ENCODE results near the gene KRTAP10-6.
"Not testable (repeated sequence)": the region's sequence is repeated elsewhere in the genome, so short reads cannot be mapped to it uniquely, and the experiment has no call there.

KRTAP10-6 gene

GRCh38 chr21:44594406-44594916, 2.2 kb upstream of the KRTAP10-6 start:
- TF ChIP-seq ZNF8 (CRISPR knock-in tag; IDR thresholded peaks at IDR 0.05) (no peak), PATZ1 (CRISPR knock-in tag; IDR thresholded peaks at IDR 0.05; ENCODE audit: borderline replicate concordance) (no peak), SNAI2 (CRISPR knock-in tag; IDR thresholded peaks at IDR 0.05) (no peak), TOX (CRISPR knock-in tag; IDR thresholded peaks at IDR 0.05; ENCODE audit: borderline replicate concordance) (no peak), ZNF565 (CRISPR knock-in tag; conservative IDR thresholded peaks at IDR 0.05; ENCODE audit: low read depth) (no peak), ESRRG (CRISPR knock-in tag; IDR thresholded peaks at IDR 0.05) (no peak), OSR1 (CRISPR knock-in tag; IDR thresholded peaks at IDR 0.05) (no peak), ZNF70 (CRISPR knock-in tag; IDR thresholded peaks at IDR 0.05) (no peak), TSHZ2 (CRISPR knock-in tag; IDR thresholded peaks at IDR 0.05) (no peak), GLIS3 (CRISPR knock-in tag; IDR thresholded peaks at IDR 0.05) (no peak), CSDC2 (CRISPR knock-in tag; IDR thresholded peaks at IDR 0.05) (no peak)
- ATAC-seq: no peak

- ATAC-seq: no peak
Measured at GRCh38 chr21:44593598-44594405, 1.5 kb upstream of the KRTAP10-6 start.

GRCh38 chr21:44591801-44592130, 539 bp downstream of the KRTAP10-6 start:
- not testable (repeated sequence) for ATAC-seq

More at GRCh38 chr21:44593598-44594405, 1.5 kb upstream of the KRTAP10-6 start:
- TF ChIP-seq TOX (CRISPR knock-in tag; IDR thresholded peaks at IDR 0.05; ENCODE audit: borderline replicate concordance) (no peak), PATZ1 (CRISPR knock-in tag; IDR thresholded peaks at IDR 0.05; ENCODE audit: borderline replicate concordance) (no peak), ZC3H10 (CRISPR knock-in tag; IDR thresholded peaks at IDR 0.05) (no peak), TCF4 (CRISPR knock-in tag; IDR thresholded peaks at IDR 0.05; ENCODE audit: borderline replicate concordance) (no peak), CSDC2 (CRISPR knock-in tag; IDR thresholded peaks at IDR 0.05) (no peak), ARNTL (CRISPR knock-in tag; IDR thresholded peaks at IDR 0.05; ENCODE audit: borderline replicate concordance, low read depth) (no peak)

GRCh38 chr21:44590897-44591800, 1.2 kb downstream of the KRTAP10-6 start:
- not testable (repeated sequence) for ATAC-seq

- ATAC-seq: no peak
- TF ChIP-seq ZFP30 (CRISPR knock-in tag; IDR thresholded peaks at IDR 0.05) (no peak), GLIS3 (CRISPR knock-in tag; IDR thresholded peaks at IDR 0.05) (no peak), TOX (CRISPR knock-in tag; IDR thresholded peaks at IDR 0.05; ENCODE audit: borderline replicate concordance) (no peak), CSRNP3 (CRISPR knock-in tag; IDR thresholded peaks at IDR 0.05) (no peak), SNAI2 (CRISPR knock-in tag; IDR thresholded peaks at IDR 0.05) (no peak), CSDC2 (CRISPR knock-in tag; IDR thresholded peaks at IDR 0.05) (no peak), ESRRG (CRISPR knock-in tag; IDR thresholded peaks at IDR 0.05) (no peak), PATZ1 (CRISPR knock-in tag; IDR thresholded peaks at IDR 0.05; ENCODE audit: borderline replicate concordance) (no peak), CREB5 (CRISPR knock-in tag; IDR thresholded peaks at IDR 0.05; ENCODE audit: low read depth) (no peak), ARNTL (CRISPR knock-in tag; IDR thresholded peaks at IDR 0.05; ENCODE audit: borderline replicate concordance, low read depth) (no peak), PPARA (CRISPR knock-in tag; IDR thresholded peaks at IDR 0.05; ENCODE audit: borderline replicate concordance) (no peak), ZNF70 (CRISPR knock-in tag; IDR thresholded peaks at IDR 0.05) (no peak)
Measured at GRCh38 chr21:44590311-44590721, 2.0 kb downstream of the KRTAP10-6 start.
